ENCODE results near the gene POLD3. TPM values are rescaled to one million over a fixed set of nuclear protein-coding genes. Genes with fewer than 3 reads are reported as not detected.

The POLD3 gene
- total RNA-seq, 1 donor from 2014 or later = 10.3 TPM

DNA sequence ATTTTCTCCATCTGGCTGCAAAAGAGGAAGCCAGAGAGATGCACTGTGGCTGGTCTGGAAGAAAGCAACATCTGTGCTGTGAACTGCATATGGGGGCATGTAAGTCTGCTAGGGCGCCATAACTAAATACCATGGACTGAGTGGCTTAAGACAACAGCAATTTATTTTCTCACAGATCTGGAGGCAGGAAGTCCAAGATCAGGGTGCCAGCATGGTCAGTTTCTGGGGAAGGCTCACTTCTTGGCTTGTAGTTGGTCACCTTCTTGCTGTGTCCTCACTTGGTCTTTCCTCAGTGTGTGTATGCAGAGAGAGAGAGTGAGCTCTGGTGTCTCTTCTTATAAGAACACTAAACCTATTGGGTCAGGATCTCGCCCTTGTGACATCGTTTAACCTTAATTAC, 34.9 kb upstream of the POLD3 start:
- Histone ChIP-seq H3K4me1 (no peaks in the 10 kb centered on the region), H3K36me3 (no peaks in the 10 kb centered on the region), H3K27me3 (no peaks in the 10 kb centered on the region)

GRCh38 chr11:74559110-74559933, 33.1 kb upstream of the POLD3 start:
- no peak for DNase-seq (ENCODE audit: low spot score in 2 of 2)
- Histone ChIP-seq H3K9me3 (peaks cover 0 to 5% of the 10 kb centered on the region in 2 donors), H3K27me3 (no peaks in the 10 kb centered on the region), H3K36me3 (no peaks in the 10 kb centered on the region), H3K27ac (no peak overlapping the region), H3K4me3 (no peak overlapping the region), H3K4me1 (no peaks in the 10 kb centered on the region)
- TF ChIP-seq, protein P1, sequence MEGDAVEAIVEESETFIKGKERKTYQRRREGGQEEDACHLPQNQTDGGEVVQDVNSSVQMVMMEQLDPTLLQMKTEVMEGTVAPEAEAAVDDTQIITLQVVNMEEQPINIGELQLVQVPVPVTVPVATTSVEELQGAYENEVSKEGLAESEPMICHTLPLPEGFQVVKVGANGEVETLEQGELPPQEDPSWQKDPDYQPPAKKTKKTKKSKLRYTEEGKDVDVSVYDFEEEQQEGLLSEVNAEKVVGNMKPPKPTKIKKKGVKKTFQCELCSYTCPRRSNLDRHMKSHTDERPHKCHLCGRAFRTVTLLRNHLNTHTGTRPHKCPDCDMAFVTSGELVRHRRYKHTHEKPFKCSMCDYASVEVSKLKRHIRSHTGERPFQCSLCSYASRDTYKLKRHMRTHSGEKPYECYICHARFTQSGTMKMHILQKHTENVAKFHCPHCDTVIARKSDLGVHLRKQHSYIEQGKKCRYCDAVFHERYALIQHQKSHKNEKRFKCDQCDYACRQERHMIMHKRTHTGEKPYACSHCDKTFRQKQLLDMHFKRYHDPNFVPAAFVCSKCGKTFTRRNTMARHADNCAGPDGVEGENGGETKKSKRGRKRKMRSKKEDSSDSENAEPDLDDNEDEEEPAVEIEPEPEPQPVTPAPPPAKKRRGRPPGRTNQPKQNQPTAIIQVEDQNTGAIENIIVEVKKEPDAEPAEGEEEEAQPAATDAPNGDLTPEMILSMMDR (IDR thresholded peaks at IDR 0.05) = no peak
- intact Hi-C loops (cut with DNase I) = no loop called here

More for the DNA sequence above, 34.9 kb upstream of the POLD3 start:
- DNase-seq (ENCODE audit: low spot score in 2 of 2) = no peak
- TF ChIP-seq, protein P1 (IDR thresholded peaks at IDR 0.05) = no peak
- intact Hi-C loops (cut with DNase I) = no loop called here
- Histone ChIP-seq H3K4me3 (no peak overlapping the region), H3K27ac (no peak overlapping the region), H3K9me3 (peaks cover 0 to 5% of the 10 kb centered on the region in 2 donors)

- no peaks in the 10 kb centered on the region for H3K27me3 ChIP-seq
- H3K27ac ChIP-seq = no peak overlapping the region
- peaks cover 0 to 5% of the 10 kb centered on the region in 2 donors for H3K9me3 ChIP-seq
- TF ChIP-seq, protein P1 (IDR thresholded peaks at IDR 0.05) = no peak
- intact Hi-C loops (cut with DNase I) = no loop called here
- H3K4me1 ChIP-seq = no peaks in the 10 kb centered on the region
- no peak overlapping the region for H3K4me3 ChIP-seq
- no peak for DNase-seq (ENCODE audit: low spot score in 2 of 2)
- H3K36me3 ChIP-seq = no peaks in the 10 kb centered on the region
These were observed 32.5 kb upstream of the POLD3 start for GRCh38 chr11:74559934-74560309.

GRCh38 chr11:74566146-74566960, 26.0 kb upstream of the POLD3 start:
- no peak overlapping the region for H3K27ac ChIP-seq
- intact Hi-C loops (cut with DNase I) = no loop called here
- H3K36me3 ChIP-seq = no peaks in the 10 kb centered on the region
- TF ChIP-seq, protein P1 (IDR thresholded peaks at IDR 0.05) = no peak
- no peak overlapping the region for H3K4me3 ChIP-seq
- H3K9me3 ChIP-seq = peaks cover 0 to 5% of the 10 kb centered on the region in 2 donors
- H3K4me1 ChIP-seq = no peaks in the 10 kb centered on the region
- DNase-seq (ENCODE audit: low spot score in 2 of 2) = no peak
- no peaks in the 10 kb centered on the region for H3K27me3 ChIP-seq

- no peak for DNase-seq (ENCODE audit: low spot score in 2 of 2)
- H3K4me3 ChIP-seq = no peak overlapping the region
- intact Hi-C loops (cut with DNase I) = no loop called here
These were observed 24.4 kb upstream of the POLD3 start for GRCh38 chr11:74568028-74568427.

More at GRCh38 chr11:74568028-74568427, 24.4 kb upstream of the POLD3 start:
- H3K4me1 ChIP-seq = no peaks in the 10 kb centered on the region
- H3K27me3 ChIP-seq = no peaks in the 10 kb centered on the region
- H3K9me3 ChIP-seq = no peaks in the 10 kb centered on the region
- no peak overlapping the region for H3K27ac ChIP-seq
- TF ChIP-seq, protein P1 (IDR thresholded peaks at IDR 0.05) = no peak
- no peaks in the 10 kb centered on the region for H3K36me3 ChIP-seq
